ENCODE results near the gene FAM98A. TPM values are rescaled to one million over a fixed set of nuclear protein-coding genes. Genes with fewer than 3 reads are reported as not detected.

FAM98A gene
- total RNA-seq, 4 donors from 2014 or later = 19.7 to 2,496 (median 73.0) TPM

GRCh38 chr2:33577668-33578067 lies 21.4 kb downstream of the FAM98A start:
- Histone ChIP-seq H3K4me3 (no peak overlapping the region), H3K27me3 (no peaks in the 10 kb centered on the region), H3K9me3 (no peaks in the 10 kb centered on the region), H3K27ac (no peak overlapping the region), H3K36me3 (no peaks in the 10 kb centered on the region), H3K4me1 (no peaks in the 10 kb centered on the region)
- DNase-seq = no peak
- intact Hi-C loops (cut with DNase I; ENCODE audit: low total_unique reads) = no loop called here
- TF ChIP-seq, protein P1, sequence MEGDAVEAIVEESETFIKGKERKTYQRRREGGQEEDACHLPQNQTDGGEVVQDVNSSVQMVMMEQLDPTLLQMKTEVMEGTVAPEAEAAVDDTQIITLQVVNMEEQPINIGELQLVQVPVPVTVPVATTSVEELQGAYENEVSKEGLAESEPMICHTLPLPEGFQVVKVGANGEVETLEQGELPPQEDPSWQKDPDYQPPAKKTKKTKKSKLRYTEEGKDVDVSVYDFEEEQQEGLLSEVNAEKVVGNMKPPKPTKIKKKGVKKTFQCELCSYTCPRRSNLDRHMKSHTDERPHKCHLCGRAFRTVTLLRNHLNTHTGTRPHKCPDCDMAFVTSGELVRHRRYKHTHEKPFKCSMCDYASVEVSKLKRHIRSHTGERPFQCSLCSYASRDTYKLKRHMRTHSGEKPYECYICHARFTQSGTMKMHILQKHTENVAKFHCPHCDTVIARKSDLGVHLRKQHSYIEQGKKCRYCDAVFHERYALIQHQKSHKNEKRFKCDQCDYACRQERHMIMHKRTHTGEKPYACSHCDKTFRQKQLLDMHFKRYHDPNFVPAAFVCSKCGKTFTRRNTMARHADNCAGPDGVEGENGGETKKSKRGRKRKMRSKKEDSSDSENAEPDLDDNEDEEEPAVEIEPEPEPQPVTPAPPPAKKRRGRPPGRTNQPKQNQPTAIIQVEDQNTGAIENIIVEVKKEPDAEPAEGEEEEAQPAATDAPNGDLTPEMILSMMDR (IDR thresholded peaks at IDR 0.05) = no peak

GRCh38 chr2:33577084-33577483 lies 22.0 kb downstream of the FAM98A start:
- Histone ChIP-seq H3K4me1 (no peaks in the 10 kb centered on the region), H3K27ac (no peak overlapping the region), H3K27me3 (no peaks in the 10 kb centered on the region), H3K4me3 (no peak overlapping the region), H3K9me3 (no peaks in the 10 kb centered on the region), H3K36me3 (no peaks in the 10 kb centered on the region)
- TF ChIP-seq, protein P1 (IDR thresholded peaks at IDR 0.05) = no peak
- TF ChIP-seq POLR2A (IDR thresholded peaks at IDR 0.05) = no peak
- no peak for DNase-seq
- intact Hi-C loops (cut with DNase I; ENCODE audit: low total_unique reads) = no loop called here

DNA sequence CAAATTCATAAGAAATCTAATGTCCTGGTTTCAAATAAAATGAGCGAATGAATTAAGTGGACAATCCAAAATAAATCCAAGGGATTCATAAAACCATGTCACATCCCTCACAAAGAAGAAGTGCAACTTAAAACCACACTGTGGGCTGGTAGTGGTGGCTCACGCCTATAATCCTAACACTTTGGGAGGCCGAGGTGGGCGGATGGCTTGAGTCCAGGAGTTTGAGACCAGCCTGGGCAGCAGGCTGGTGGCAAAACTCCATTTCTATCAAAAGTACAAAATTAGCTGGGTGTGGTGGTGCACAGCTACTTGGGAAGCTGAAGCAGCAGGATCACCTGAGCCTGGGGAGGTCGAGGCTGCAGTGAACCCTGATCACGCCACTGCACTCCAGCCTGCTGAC lies 25.4 kb downstream of the FAM98A start:
- DNase-seq = no peak
- intact Hi-C loops (cut with DNase I; ENCODE audit: low total_unique reads) = no loop called here
- Histone ChIP-seq H3K4me3 (no peak overlapping the region), H3K27ac (no peak overlapping the region), H3K36me3 (no peaks in the 10 kb centered on the region), H3K27me3 (no peaks in the 10 kb centered on the region), H3K9me3 (no peaks in the 10 kb centered on the region), H3K4me1 (no peaks in the 10 kb centered on the region)
- TF ChIP-seq, protein P1 (IDR thresholded peaks at IDR 0.05) = no peak
- no peak for TF ChIP-seq POLR2A (IDR thresholded peaks at IDR 0.05)

DNA sequence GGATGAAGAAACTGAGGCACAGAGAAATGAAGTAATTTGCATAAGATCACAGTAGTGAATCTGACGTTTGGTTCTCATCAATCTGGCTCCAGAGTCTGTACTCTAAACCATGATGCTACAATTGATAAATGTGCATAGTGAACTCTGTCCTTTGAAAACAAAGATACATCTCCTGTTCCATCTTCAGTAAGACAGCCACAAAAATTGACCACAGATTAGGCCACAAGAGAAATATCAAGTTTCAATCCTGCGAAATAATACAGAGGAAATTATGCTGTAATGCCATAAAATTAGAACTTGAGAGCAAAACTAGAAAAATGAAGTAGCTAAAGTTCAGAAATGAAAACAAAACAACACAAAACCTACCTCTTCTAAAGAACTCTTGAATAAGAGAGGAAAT lies 28.4 kb downstream of the FAM98A start:
- H3K27me3 ChIP-seq = no peaks in the 10 kb centered on the region
- intact Hi-C loops (cut with DNase I; ENCODE audit: low total_unique reads) = no loop called here
- H3K36me3 ChIP-seq = no peaks in the 10 kb centered on the region
- H3K27ac ChIP-seq = no peak overlapping the region
- DNase-seq = no peak
- H3K4me1 ChIP-seq = no peaks in the 10 kb centered on the region
- TF ChIP-seq POLR2A (IDR thresholded peaks at IDR 0.05) = no peak
- TF ChIP-seq, protein P1 (IDR thresholded peaks at IDR 0.05) = no peak
- H3K4me3 ChIP-seq = no peak overlapping the region
- H3K9me3 ChIP-seq = no peaks in the 10 kb centered on the region

DNA sequence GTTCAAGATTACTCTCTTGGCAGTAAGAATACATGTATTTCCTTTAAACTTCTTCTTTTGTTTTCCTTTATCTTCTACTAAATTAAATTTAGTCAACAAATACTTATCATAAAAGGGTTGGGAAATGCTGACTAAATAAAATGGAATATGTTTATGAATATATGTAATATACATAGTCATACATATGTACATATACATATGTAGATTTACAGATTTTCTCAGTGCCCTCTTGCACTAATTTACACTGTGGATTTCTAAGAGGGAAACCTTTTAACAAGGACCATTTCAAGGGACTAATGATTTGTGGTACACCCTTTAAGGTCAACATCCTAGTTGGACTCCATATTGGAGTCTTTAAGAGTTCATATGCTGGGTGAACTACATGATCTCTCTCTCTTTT lies 37.2 kb downstream of the FAM98A start:
- intact Hi-C loops (cut with DNase I; ENCODE audit: low total_unique reads) = no loop called here
- Histone ChIP-seq H3K4me3 (no peak overlapping the region), H3K9me3 (no peaks in the 10 kb centered on the region), H3K27me3 (no peaks in the 10 kb centered on the region), H3K36me3 (no peaks in the 10 kb centered on the region), H3K27ac (no peak overlapping the region), H3K4me1 (no peaks in the 10 kb centered on the region)
- no peak for TF ChIP-seq POLR2A (IDR thresholded peaks at IDR 0.05)
- TF ChIP-seq, protein P1 (IDR thresholded peaks at IDR 0.05) = no peak
- DNase-seq = no peak

Measured in uterus (tissue), 4 donors.